ENCODE measurements around the gene SMARCE1.

Gene SMARCE1

DNA sequence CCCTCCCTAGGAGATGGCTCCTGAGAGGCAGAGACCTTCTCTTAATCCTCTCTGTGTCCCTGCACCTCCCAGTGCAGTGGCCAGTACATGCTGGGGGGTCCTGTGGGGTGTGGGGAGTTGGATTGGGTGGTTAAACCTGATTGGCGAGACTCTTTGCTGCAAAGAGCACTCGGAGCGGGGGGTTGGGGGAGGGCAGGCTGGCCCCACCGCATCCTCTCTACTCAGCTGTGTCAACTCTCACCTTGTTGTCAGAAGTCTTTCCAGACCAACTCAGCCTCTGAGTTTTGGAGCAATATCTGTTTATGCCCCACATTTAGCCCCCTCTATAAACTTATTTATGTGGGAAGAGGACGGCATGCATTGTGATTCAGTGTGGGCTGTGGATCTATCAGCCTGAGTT is 40.0 kb downstream of the SMARCE1 start:
- Histone ChIP-seq H4K20me1 (ENCODE audit: insufficient read depth, low read length) (no peaks in the 10 kb centered on the region), H3K9me2 (replicated peaks; ENCODE audit: insufficient read depth, low read length) (no peaks in the 10 kb centered on the region), H3K9ac (ENCODE audit: low read length) (no peak overlapping the region), H3K4me2 (ENCODE audit: low read depth, low read length) (no peak overlapping the region), H3K4me3 (ENCODE audit: low read length) (no peak overlapping the region), H3K79me2 (ENCODE audit: low read length) (no peaks in the 10 kb centered on the region), H3K27me3 (replicated peaks; ENCODE audit: insufficient read depth, low read length) (no peaks in the 10 kb centered on the region), H3K9me3 (replicated peaks; ENCODE audit: insufficient read depth, low read length) (no peaks in the 10 kb centered on the region), H3K27ac (ENCODE audit: low read length) (no peak overlapping the region), H2AFZ (ENCODE audit: low read length) (no peak overlapping the region), H3K4me1 (ENCODE audit: low read length) (no peaks in the 10 kb centered on the region), H3F3A (ENCODE audit: insufficient read depth, low read length) (no peaks in the 10 kb centered on the region), H3K36me3 (replicated peaks; ENCODE audit: insufficient read depth, low read length) (no peaks in the 10 kb centered on the region)
- no peak for DNase-seq
- no peak for TF ChIP-seq EZH2phosphoT487 (IDR thresholded peaks at IDR 0.05; ENCODE audit: low read length)
- TF ChIP-seq CTCF (IDR thresholded peaks at IDR 0.05; ENCODE audit: low read length) = no peak
- TF ChIP-seq EZH2 (optimal IDR thresholded peaks at IDR 0.05; ENCODE audit: low read depth, low read length) = no peak

DNA sequence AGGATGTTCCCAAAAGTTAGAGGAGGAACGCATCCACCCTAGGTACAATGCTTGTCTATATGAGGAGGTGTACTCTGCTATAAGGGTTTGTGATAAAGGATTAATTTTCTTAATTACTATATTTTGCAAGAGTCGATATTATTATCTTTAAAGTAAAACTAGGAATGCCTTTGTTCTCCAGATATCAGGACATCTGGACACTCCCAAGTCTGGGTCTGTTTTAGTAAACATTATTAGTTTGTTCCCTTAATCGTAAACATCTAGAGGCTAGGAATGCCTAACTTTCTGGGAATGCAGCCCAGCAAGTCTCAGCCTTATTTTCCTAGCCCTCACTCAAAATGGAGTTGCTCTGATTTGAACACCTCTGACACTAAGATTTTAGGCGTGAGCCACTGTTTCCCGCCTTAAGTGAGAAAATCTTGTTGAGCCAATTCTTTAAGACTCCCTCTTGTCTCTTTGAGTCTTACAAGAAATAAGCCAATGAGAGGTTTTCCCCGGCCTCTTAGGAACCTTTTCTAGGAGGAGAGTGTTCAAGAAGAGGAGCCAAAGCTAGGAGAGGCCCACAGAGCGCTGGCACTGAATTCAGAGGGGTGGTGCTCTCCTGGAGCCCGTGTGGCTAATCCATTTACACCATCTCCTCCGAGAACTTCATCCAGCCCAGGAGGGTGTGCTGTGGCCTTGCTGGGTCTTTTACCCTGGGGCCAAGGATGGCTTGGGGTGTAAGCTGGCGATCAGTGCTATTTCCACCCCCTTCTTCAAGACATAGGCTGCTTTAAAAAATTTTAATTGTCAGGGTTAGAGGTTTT is 40.9 kb downstream of the SMARCE1 start:
- no peaks in the 10 kb centered on the region for H3K36me3 ChIP-seq (replicated peaks; ENCODE audit: insufficient read depth, low read length)
- H3K4me2 ChIP-seq (ENCODE audit: low read depth, low read length) = no peak overlapping the region
- H3F3A ChIP-seq (ENCODE audit: insufficient read depth, low read length) = no peaks in the 10 kb centered on the region
- H3K27me3 ChIP-seq (replicated peaks; ENCODE audit: insufficient read depth, low read length) = no peaks in the 10 kb centered on the region
- no peaks in the 10 kb centered on the region for H3K79me2 ChIP-seq (ENCODE audit: low read length)
- no peak overlapping the region for H2AFZ ChIP-seq (ENCODE audit: low read length)
- H4K20me1 ChIP-seq (ENCODE audit: insufficient read depth, low read length) = no peaks in the 10 kb centered on the region
- H3K4me3 ChIP-seq (ENCODE audit: low read length) = no peak overlapping the region
- H3K9me2 ChIP-seq (replicated peaks; ENCODE audit: insufficient read depth, low read length) = no peaks in the 10 kb centered on the region
- no peak overlapping the region for H3K9ac ChIP-seq (ENCODE audit: low read length)
- TF ChIP-seq CTCF (IDR thresholded peaks at IDR 0.05; ENCODE audit: low read length) = no peak
- TF ChIP-seq EZH2phosphoT487 (IDR thresholded peaks at IDR 0.05; ENCODE audit: low read length) = no peak
- no peak for TF ChIP-seq EZH2 (optimal IDR thresholded peaks at IDR 0.05; ENCODE audit: low read depth, low read length)
- DNase-seq = no peak
- H3K9me3 ChIP-seq (replicated peaks; ENCODE audit: insufficient read depth, low read length) = no peaks in the 10 kb centered on the region
- H3K27ac ChIP-seq (ENCODE audit: low read length) = no peak overlapping the region
- no peaks in the 10 kb centered on the region for H3K4me1 ChIP-seq (ENCODE audit: low read length)

DNA sequence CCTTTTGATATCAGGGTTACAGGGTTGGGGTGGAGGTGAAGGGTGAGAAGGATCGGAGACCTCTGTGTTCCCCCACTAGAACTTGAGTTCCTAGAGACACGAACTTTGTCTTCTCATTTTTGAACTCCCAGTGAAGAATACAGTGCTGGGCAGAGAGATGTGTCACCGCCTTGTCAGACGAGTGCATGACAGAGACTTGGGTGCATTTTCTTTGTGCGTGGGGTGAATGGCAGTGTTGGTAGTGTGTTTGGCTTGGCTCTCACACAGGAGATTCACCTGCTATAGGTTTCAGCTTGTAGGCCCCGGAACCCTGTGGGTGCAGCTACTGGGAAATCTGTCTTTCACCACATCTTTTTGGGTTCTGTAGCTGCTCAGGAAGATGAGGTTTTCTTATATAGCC is 42.3 kb downstream of the SMARCE1 start:
- Histone ChIP-seq H3K9me2 (replicated peaks; ENCODE audit: insufficient read depth, low read length) (no peaks in the 10 kb centered on the region), H3K4me3 (ENCODE audit: low read length) (no peak overlapping the region), H4K20me1 (ENCODE audit: insufficient read depth, low read length) (no peaks in the 10 kb centered on the region), H3K4me1 (ENCODE audit: low read length) (no peaks in the 10 kb centered on the region), H3K9ac (ENCODE audit: low read length) (no peak overlapping the region), H3K27ac (ENCODE audit: low read length) (no peak overlapping the region), H3F3A (ENCODE audit: insufficient read depth, low read length) (no peaks in the 10 kb centered on the region), H3K79me2 (ENCODE audit: low read length) (no peaks in the 10 kb centered on the region), H3K4me2 (ENCODE audit: low read depth, low read length) (no peak overlapping the region), H2AFZ (ENCODE audit: low read length) (no peak overlapping the region), H3K27me3 (replicated peaks; ENCODE audit: insufficient read depth, low read length) (no peaks in the 10 kb centered on the region), H3K9me3 (replicated peaks; ENCODE audit: insufficient read depth, low read length) (no peaks in the 10 kb centered on the region), H3K36me3 (replicated peaks; ENCODE audit: insufficient read depth, low read length) (no peaks in the 10 kb centered on the region)
- no peak for DNase-seq
- TF ChIP-seq EZH2phosphoT487 (IDR thresholded peaks at IDR 0.05; ENCODE audit: low read length) (no peak), EZH2 (optimal IDR thresholded peaks at IDR 0.05; ENCODE audit: low read depth, low read length) (no peak), CTCF (IDR thresholded peaks at IDR 0.05; ENCODE audit: low read length) (no peak)

Data from MM.1S (cell line).